Ovary (tissue), 3 donors: ENCODE measurements around the gene COL4A1.

Source experiments
- CTCF ChIP-seq, 3 donors: fragments of 450-650 bp in 2 of 3; fragments of 200-600 bp in 1 of 3; IDR thresholded peaks; one replicate each; pipeline versions ENCODE4 v1.5.1 to v1.8.0; 2016 to 2022; ENCODE audit warnings: antibody characterized with exemption in 3 of 3, mild to moderate bottlenecking in 1 of 3
- EP300 ChIP-seq: sonication (generic); formaldehyde crosslinking; IDR thresholded peaks from one replicate; pipeline ENCODE4 v1.6.1; 2017; ENCODE audit warnings: antibody characterized with exemption
- POLR2A ChIP-seq: fragments of 450-650 bp; IDR thresholded peaks from one replicate; pipeline ENCODE4 v1.6.1; 2017; ENCODE audit warnings: antibody characterized with exemption, mild to moderate bottlenecking, moderate library complexity
- donor health status: DM: no; HTN: no; CAD: no.

- no peak for TF ChIP-seq POLR2A
- TF ChIP-seq CTCF (IDR thresholded peaks at IDR 0.05) = no peak
- TF ChIP-seq EP300 = no peak
Observed at GRCh38 chr13:110259651-110260050, 47.3 kb downstream of the COL4A1 start.
